PC-9 (cell line): Measurements from ENCODE around the gene VSTM5. TPM values are rescaled to one million over a fixed set of nuclear protein-coding genes. Genes with fewer than 3 reads are reported as not detected.

Experiments
- BruUV-seq: library from RNA; stranded (reverse); fragments of 400-500 nt; replicated peaks from 2 replicates; lab custom pipeline; 2021; lab: Mats Ljungman, UMichigan
- CTCF ChIA-PET: fragments of 300-600 bp; sonication (Branson Sonifier 250); formaldehyde crosslinking; loops from one replicate; lab custom pipeline; 2022; ENCODE audit warnings: antibody characterized with exemption; lab: Charles Lee
- POLR2A ChIA-PET: fragments of 300-600 bp; sonication (Branson Sonifier 250); formaldehyde crosslinking; loops from one replicate; lab custom pipeline; 2022; ENCODE audit warnings: antibody characterized with exemption; ENCODE audit not compliant: unreplicated experiment; lab: Charles Lee
- DNase-seq, 2 experiments: peaks; one replicate each; pipeline versions ENCODE4 v3.0.0 to v3.0.0-alpha.2; 2015 to 2022; ENCODE audit warnings: mixed read lengths in 1 of 2
- H2AFZ ChIP-seq: fragments of 200-600 bp; sonication (generic); 2 replicates; pipeline ENCODE4 v1.8.1; 2017; ENCODE audit warnings: antibody characterized with exemption
- H3F3A ChIP-seq: fragments of 200-600 bp; sonication (generic); 2 replicates; pipeline ENCODE4 v1.8.1; 2017; ENCODE audit warnings: antibody characterized with exemption, mild to moderate bottlenecking, low read depth; ENCODE audit not compliant: insufficient read depth
- H3K27ac ChIP-seq: fragments of 200-600 bp; sonication (generic); 2 replicates; pipeline ENCODE4 v1.6.1; 2016; ENCODE audit warnings: mixed run types
- H3K27me3 ChIP-seq: fragments of 200-600 bp; sonication (generic); 2 replicates; pipeline ENCODE4 v1.6.1; 2016; ENCODE audit warnings: low read depth, mixed run types; ENCODE audit not compliant: insufficient read depth
- H3K36me3 ChIP-seq: fragments of 200-600 bp; sonication (generic); 2 replicates; pipeline ENCODE4 v1.6.1; 2016; ENCODE audit warnings: low read depth, mixed run types
- H3K4me1 ChIP-seq: fragments of 200-600 bp; sonication (generic); replicated peaks from 2 replicates; pipeline ENCODE4 v1.6.1; 2016; ENCODE audit warnings: mixed run types; ENCODE audit not compliant: insufficient read depth
- H3K4me2 ChIP-seq: fragments of 200-600 bp; sonication (generic); 2 replicates; pipeline ENCODE4 v1.6.1; 2017; ENCODE audit warnings: mixed run types
- H3K4me3 ChIP-seq: fragments of 200-600 bp; sonication (generic); 2 replicates; pipeline ENCODE4 v1.6.1; 2016; ENCODE audit warnings: mixed run types
- H3K79me2 ChIP-seq: fragments of 200-600 bp; sonication (generic); 2 replicates; pipeline ENCODE4 v1.6.1; 2017; ENCODE audit warnings: low read depth, mixed run types
- H3K9me2 ChIP-seq: fragments of 200-600 bp; sonication (generic); 2 replicates; pipeline ENCODE4 v1.8.1; 2017; ENCODE audit warnings: mild to moderate bottlenecking; ENCODE audit not compliant: insufficient read depth
- H3K9me3 ChIP-seq: fragments of 200-600 bp; sonication (generic); 2 replicates; pipeline ENCODE4 v1.8.1; 2016; ENCODE audit warnings: low read depth; ENCODE audit not compliant: insufficient read depth
- H4K20me1 ChIP-seq: fragments of 200-600 bp; sonication (generic); 2 replicates; pipeline ENCODE4 v1.8.1; 2017; ENCODE audit not compliant: insufficient read depth
- CTCF ChIP-seq: fragments of 200-600 bp; sonication (generic); conservative IDR thresholded peaks from 2 replicates; pipeline ENCODE4 v1.6.1; 2017; ENCODE audit warnings: mixed run types, antibody characterized with exemption, mild to moderate bottlenecking, moderate library complexity
- EZH2 ChIP-seq: fragments of 200-600 bp; sonication (generic); IDR thresholded peaks from 2 replicates; pipeline ENCODE4 v1.8.0; 2017; ENCODE audit warnings: antibody characterized with exemption, low read depth
- intact Hi-C: fragments of 100-400 bp; cut with micrococcal nuclease; formaldehyde crosslinking; loops from one replicate; pipeline ENCODE4 v1.10.0; 2022; ENCODE audit not compliant: unreplicated experiment
- total RNA-seq: library from RNA; stranded (reverse); gene quantifications from 2 replicates; pipeline ENCODE4 v1.2.3, GENCODE V29; 2021

VSTM5 gene
- total RNA-seq, 1 experiment from 2014 or later, result 0.81 TPM

DNA sequence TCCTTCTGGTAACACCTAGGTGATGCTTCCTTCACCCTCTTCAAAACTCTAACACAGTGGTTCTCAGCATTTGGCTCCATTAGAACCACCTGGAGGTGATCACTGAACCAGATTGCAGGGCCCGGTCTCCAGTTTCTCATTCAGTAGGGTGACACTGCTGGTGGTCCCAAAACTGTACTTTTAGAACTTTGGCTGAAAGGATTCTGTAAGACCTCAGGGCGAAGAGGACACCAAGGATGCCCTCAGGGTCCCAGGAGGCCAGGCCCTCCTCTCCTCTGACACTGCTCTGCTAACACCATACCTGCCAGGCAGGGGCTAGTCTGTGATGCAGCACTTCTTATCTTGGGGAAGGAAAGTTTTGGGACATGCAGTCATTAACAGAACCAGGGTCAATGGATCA, 9.0 kb downstream of the VSTM5 start:
- ChIA-PET CTCF (no interaction called here), POLR2A (no interaction called here)
- Histone ChIP-seq H3K4me1 (peaks cover 10% of the 10 kb centered on the region), H4K20me1 (no peaks in the 10 kb centered on the region), H3K9me3 (no peaks in the 10 kb centered on the region), H3K36me3 (no peaks in the 10 kb centered on the region), H3K9me2 (no peaks in the 10 kb centered on the region), H3F3A (peaks cover 26% of the 10 kb centered on the region; the same call in 1 of the 2 replicates), H3K4me3 (no peak overlapping the region), H3K4me2 (no peak overlapping the region), H3K27me3 (no peaks in the 10 kb centered on the region), H3K79me2 (no peaks in the 10 kb centered on the region), H2AFZ (no peak overlapping the region), H3K27ac (no peak overlapping the region)
- no peak for DNase-seq
- no TSS peak for BruUV-seq
- TF ChIP-seq EZH2 (no peak), CTCF (no peak)
- intact Hi-C loops, result no loop called here

DNA sequence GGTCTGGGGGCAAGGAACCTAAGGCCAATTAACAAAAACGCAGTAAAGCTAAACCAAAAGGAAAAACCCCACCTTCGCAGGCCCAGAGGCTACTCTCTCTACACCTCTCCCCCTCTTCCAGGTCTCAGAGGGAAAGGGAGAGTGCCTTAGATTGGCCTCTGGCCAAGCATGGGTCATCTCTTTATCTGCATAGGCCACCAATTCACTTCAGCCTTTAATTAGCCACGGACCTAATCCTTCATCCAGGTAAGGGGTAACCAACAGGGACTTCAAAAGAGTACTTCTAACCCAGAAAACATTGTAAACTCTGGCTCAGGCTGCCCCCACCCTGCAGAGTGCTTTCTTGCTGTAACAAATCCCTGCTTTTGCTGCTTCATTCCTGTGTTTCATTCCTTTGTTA, 9.4 kb downstream of the VSTM5 start:
- no peak for DNase-seq
- H3K4me1 ChIP-seq, result peaks cover 10% of the 10 kb centered on the region
- H2AFZ ChIP-seq, result no peak overlapping the region
- TF ChIP-seq EZH2 (no peak), CTCF (no peak)
- no peaks in the 10 kb centered on the region for H3K79me2 ChIP-seq
- no peak overlapping the region for H3K4me2 ChIP-seq
- H3F3A ChIP-seq, result peaks cover 26% of the 10 kb centered on the region; the same call in 1 of the 2 replicates
- ChIA-PET POLR2A (no interaction called here), CTCF (interaction anchor here (0.6 kb wide), 1 partner anchor 35 kb away, joined by 12 read pairs; no protein-coding TSS in a partner anchor)
- no peaks in the 10 kb centered on the region for H4K20me1 ChIP-seq
- BruUV-seq, result no TSS peak
- intact Hi-C loops, result no loop called here
- H3K27me3 ChIP-seq, result no peaks in the 10 kb centered on the region
- H3K4me3 ChIP-seq, result no peak overlapping the region
- H3K9me3 ChIP-seq, result no peaks in the 10 kb centered on the region
- H3K27ac ChIP-seq, result no peak overlapping the region
- H3K9me2 ChIP-seq, result no peaks in the 10 kb centered on the region
- no peaks in the 10 kb centered on the region for H3K36me3 ChIP-seq

- H4K20me1 ChIP-seq, result no peaks in the 10 kb centered on the region
- H3K27me3 ChIP-seq, result no peaks in the 10 kb centered on the region
- H3K36me3 ChIP-seq, result no peaks in the 10 kb centered on the region
- H3K9me2 ChIP-seq, result no peaks in the 10 kb centered on the region
- no peak for DNase-seq
- peaks cover 26% of the 10 kb centered on the region; the same call in 1 of the 2 replicates for H3F3A ChIP-seq
- no peaks in the 10 kb centered on the region for H3K79me2 ChIP-seq
- no TSS peak for BruUV-seq
- ChIA-PET CTCF (interaction anchor here (0.6 kb wide), 2 partner anchors 35 to 56 kb away, joined by 3 to 12 read pairs; partner anchors contain the start of gene MED17), POLR2A (no interaction called here)
- no peaks in the 10 kb centered on the region for H3K9me3 ChIP-seq
- H2AFZ ChIP-seq, result no peak overlapping the region
- no peak overlapping the region for H3K4me2 ChIP-seq
- H3K4me3 ChIP-seq, result no peak overlapping the region
- TF ChIP-seq EZH2 (no peak), CTCF (no peak)
- H3K27ac ChIP-seq, result no peak overlapping the region
- H3K4me1 ChIP-seq, result peaks cover 10% of the 10 kb centered on the region
- intact Hi-C loops, result no loop called here
These were observed 10.2 kb downstream of the VSTM5 start for GRCh38 chr11:93840180-93840579.
